Mesodermal cell (in vitro differentiated cells): ENCODE results near the gene KRT7.

Source experiments
- H3K27ac ChIP-seq: 2 replicates; pipeline ENCODE4 v1.7.0; 2013; ENCODE audit warnings: mild to moderate bottlenecking, low read depth, low read length, moderate library complexity; ENCODE audit not compliant: severe bottlenecking
- H3K36me3 ChIP-seq: 2 replicates; pipeline ENCODE4 v1.7.1; 2013; ENCODE audit warnings: mild to moderate bottlenecking, low read length, moderate library complexity; ENCODE audit not compliant: control insufficient read depth, insufficient read depth
- H3K4me1 ChIP-seq: one replicate; pipeline ENCODE4 v1.7.1; 2013; ENCODE audit warnings: mild to moderate bottlenecking, low read length; ENCODE audit not compliant: insufficient read depth, control insufficient read depth, poor library complexity, severe bottlenecking
- H3K4me3 ChIP-seq: 2 replicates; pipeline ENCODE4 v1.7.0; 2013; ENCODE audit warnings: low read length, control low read depth, mild to moderate bottlenecking; ENCODE audit not compliant: insufficient read depth, poor library complexity, severe bottlenecking; ENCODE audit errors: extremely low read depth
- H3K9me3 ChIP-seq: 2 replicates; pipeline ENCODE4 v1.7.1; 2013; ENCODE audit warnings: mild to moderate bottlenecking, low read length, moderate library complexity; ENCODE audit not compliant: control insufficient read depth
- WGBS, 2 experiments: methylation state at CpG; one replicate each; pipeline ENCODE4 v1.1.5; 2013; ENCODE audit warnings: missing lambda C conversion rate in 2 of 2; ENCODE audit not compliant: insufficient coverage in 2 of 2; 5-methylcytosine and 5-hydroxymethylcytosine counted together

The KRT7 gene

GRCh38 chr12:52215587-52216031 is 17.4 kb upstream of the KRT7 start:
- Histone ChIP-seq H3K36me3 (no peaks in the 10 kb centered on the region), H3K4me3 (no peak overlapping the region), H3K9me3 (no peaks in the 10 kb centered on the region), H3K27ac (peak overlapping the region; percentile 25), H3K4me1 (peaks cover 9% of the 10 kb centered on the region)
- 75 to 79% methylated on average over 6 to 7 of the region's 7 CpGs for WGBS, 2 experiments

- 82 to 84% methylated on average over 3 to 4 of the region's 4 CpGs for WGBS, 2 experiments
- no peaks in the 10 kb centered on the region for H3K9me3 ChIP-seq
- H3K4me3 ChIP-seq, result no peak overlapping the region
- H3K27ac ChIP-seq, result peak overlapping the region; percentile 25
- no peaks in the 10 kb centered on the region for H3K36me3 ChIP-seq
- peaks cover 9% of the 10 kb centered on the region for H3K4me1 ChIP-seq
Measured at GRCh38 chr12:52216100-52216499, 16.9 kb upstream of the KRT7 start.

GRCh38 chr12:52216807-52217206 is 16.2 kb upstream of the KRT7 start:
- no peak overlapping the region for H3K4me3 ChIP-seq
- H3K27ac ChIP-seq, result no peak overlapping the region
- peaks cover 9% of the 10 kb centered on the region for H3K4me1 ChIP-seq
- WGBS, 2 experiments, result no CpG with 5 or more reads among the region's 1 CpG
- no peaks in the 10 kb centered on the region for H3K9me3 ChIP-seq
- no peaks in the 10 kb centered on the region for H3K36me3 ChIP-seq

- H3K27ac ChIP-seq, result no peak overlapping the region
- H3K36me3 ChIP-seq, result no peaks in the 10 kb centered on the region
- H3K4me3 ChIP-seq, result no peak overlapping the region
- 61 to 79% methylated on average over 3 to 4 of the region's 5 CpGs for WGBS, 2 experiments
- no peaks in the 10 kb centered on the region for H3K9me3 ChIP-seq
- H3K4me1 ChIP-seq, result peaks cover 9% of the 10 kb centered on the region
Measured at GRCh38 chr12:52217223-52217622, 15.8 kb upstream of the KRT7 start.

- 86 to 91% methylated on average over 3 of the region's 4 CpGs for WGBS, 2 experiments
- Histone ChIP-seq H3K4me3 (no peak overlapping the region), H3K4me1 (peaks cover 9% of the 10 kb centered on the region)
Measured at GRCh38 chr12:52218001-52218400, 15.0 kb upstream of the KRT7 start.

GRCh38 chr12:52220477-52220876 is 12.6 kb upstream of the KRT7 start:
- WGBS, 2 experiments, result 90 to 94% methylated on average over 2 to 3 of the region's 3 CpGs
- Histone ChIP-seq H3K4me1 (peaks cover 5% of the 10 kb centered on the region), H3K9me3 (no peaks in the 10 kb centered on the region), H3K27ac (no peak overlapping the region), H3K4me3 (no peak overlapping the region), H3K36me3 (no peaks in the 10 kb centered on the region)

More at GRCh38 chr12:52218001-52218400, 15.0 kb upstream of the KRT7 start:
- Histone ChIP-seq H3K27ac (no peak overlapping the region), H3K36me3 (no peaks in the 10 kb centered on the region), H3K9me3 (no peaks in the 10 kb centered on the region)

- no peak overlapping the region for H3K4me3 ChIP-seq
- no peaks in the 10 kb centered on the region for H3K36me3 ChIP-seq
- no peaks in the 10 kb centered on the region for H3K4me1 ChIP-seq
- H3K27ac ChIP-seq, result no peak overlapping the region
- H3K9me3 ChIP-seq, result no peaks in the 10 kb centered on the region
- WGBS, 2 experiments, result 100% methylated on average over 1 of the region's 4 CpGs; no CpG with 5 or more reads in 1 of the 2 experiments
Measured at GRCh38 chr12:52221070-52221781, 11.8 kb upstream of the KRT7 start.

GRCh38 chr12:52221912-52222457 is 11.1 kb upstream of the KRT7 start:
- Histone ChIP-seq H3K4me3 (no peak overlapping the region), H3K4me1 (no peaks in the 10 kb centered on the region), H3K27ac (no peak overlapping the region), H3K36me3 (no peaks in the 10 kb centered on the region), H3K9me3 (no peaks in the 10 kb centered on the region)
- WGBS, 2 experiments, result 23 to 31% methylated on average over 6 to 8 of the region's 8 CpGs

GRCh38 chr12:52222692-52223091 is 10.4 kb upstream of the KRT7 start:
- Histone ChIP-seq H3K27ac (no peak overlapping the region), H3K4me1 (no peaks in the 10 kb centered on the region), H3K36me3 (no peaks in the 10 kb centered on the region), H3K9me3 (no peaks in the 10 kb centered on the region), H3K4me3 (no peak overlapping the region)
- 100% methylated on average over 1 to 4 of the region's 4 CpGs for WGBS, 2 experiments

GRCh38 chr12:52223406-52224039 is 9.5 kb upstream of the KRT7 start:
- Histone ChIP-seq H3K27ac (no peak overlapping the region), H3K36me3 (no peaks in the 10 kb centered on the region), H3K4me3 (no peak overlapping the region), H3K4me1 (no peaks in the 10 kb centered on the region), H3K9me3 (no peaks in the 10 kb centered on the region)
- whole genome bisulfite sequencing, 2 experiments, result 92 to 95% methylated on average over 4 to 5 of the region's 5 CpGs

- WGBS, 2 experiments, result 75 to 92% methylated on average over 2 of the region's 3 CpGs
- no peak overlapping the region for H3K4me3 ChIP-seq
- H3K27ac ChIP-seq, result no peak overlapping the region
- no peaks in the 10 kb centered on the region for H3K36me3 ChIP-seq
- no peaks in the 10 kb centered on the region for H3K9me3 ChIP-seq
- no peaks in the 10 kb centered on the region for H3K4me1 ChIP-seq
Measured at GRCh38 chr12:52224151-52224550, 8.9 kb upstream of the KRT7 start.
